ENCODE measurements around the gene ADAMTS4. TPM values are rescaled to one million over a fixed set of nuclear protein-coding genes. Genes with fewer than 3 reads are reported as not detected.

The ADAMTS4 gene, protein sequence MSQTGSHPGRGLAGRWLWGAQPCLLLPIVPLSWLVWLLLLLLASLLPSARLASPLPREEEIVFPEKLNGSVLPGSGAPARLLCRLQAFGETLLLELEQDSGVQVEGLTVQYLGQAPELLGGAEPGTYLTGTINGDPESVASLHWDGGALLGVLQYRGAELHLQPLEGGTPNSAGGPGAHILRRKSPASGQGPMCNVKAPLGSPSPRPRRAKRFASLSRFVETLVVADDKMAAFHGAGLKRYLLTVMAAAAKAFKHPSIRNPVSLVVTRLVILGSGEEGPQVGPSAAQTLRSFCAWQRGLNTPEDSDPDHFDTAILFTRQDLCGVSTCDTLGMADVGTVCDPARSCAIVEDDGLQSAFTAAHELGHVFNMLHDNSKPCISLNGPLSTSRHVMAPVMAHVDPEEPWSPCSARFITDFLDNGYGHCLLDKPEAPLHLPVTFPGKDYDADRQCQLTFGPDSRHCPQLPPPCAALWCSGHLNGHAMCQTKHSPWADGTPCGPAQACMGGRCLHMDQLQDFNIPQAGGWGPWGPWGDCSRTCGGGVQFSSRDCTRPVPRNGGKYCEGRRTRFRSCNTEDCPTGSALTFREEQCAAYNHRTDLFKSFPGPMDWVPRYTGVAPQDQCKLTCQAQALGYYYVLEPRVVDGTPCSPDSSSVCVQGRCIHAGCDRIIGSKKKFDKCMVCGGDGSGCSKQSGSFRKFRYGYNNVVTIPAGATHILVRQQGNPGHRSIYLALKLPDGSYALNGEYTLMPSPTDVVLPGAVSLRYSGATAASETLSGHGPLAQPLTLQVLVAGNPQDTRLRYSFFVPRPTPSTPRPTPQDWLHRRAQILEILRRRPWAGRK
- total RNA-seq (2014; rRNA removed; shearing (Covaris generic)) (5.9 and 9.8 TPM in 2 replicates), polyA plus RNA-seq (2016; fragmentation: Nextera tagmentation; extraction: Ambion mirVana) (5.3 and 7.2 TPM in 2 replicates)

- no peaks in the 10 kb centered on the region for H3K9me2 ChIP-seq (ENCODE audit: insufficient read depth)
- in situ Hi-C loops (cut with MboI): no loop called here
- peaks cover 57% of the 10 kb centered on the region for H3K4me1 ChIP-seq (ENCODE audit: insufficient read depth)
- WGBS, 2 experiments (ENCODE audit: low coverage in 1 of 2, low lambda C conversion rate in 2 of 2, missing lambda C conversion rate in 2 of 2): 10 to 11% methylated on average over 10 to 11 of the region's 11 CpGs
- H4K20me1 ChIP-seq (ENCODE audit: insufficient read depth): no peaks in the 10 kb centered on the region
- H3K79me2 ChIP-seq (ENCODE audit: insufficient read depth): peaks cover 55% of the 10 kb centered on the region
- no peaks in the 10 kb centered on the region for H3K27me3 ChIP-seq (replicated peaks; ENCODE audit: insufficient read depth)
- peaks cover 37% of the 10 kb centered on the region for H3F3A ChIP-seq (ENCODE audit: insufficient read depth)
- H3K27ac ChIP-seq: peak within 1 kb of the TSS; percentile 100
- H3K9ac ChIP-seq: peak within 1 kb of the TSS; percentile 98
- peak within 1 kb of the TSS; percentile 82 for H3K4me3 ChIP-seq
- peak within 1 kb of the TSS; percentile 76 for H2AFZ ChIP-seq
- H3K9me3 ChIP-seq (ENCODE audit: low read depth): no peaks in the 10 kb centered on the region
- no peak for TF ChIP-seq EZH2phosphoT487 (IDR thresholded peaks at IDR 0.05; ENCODE audit: insufficient read depth, low read depth)
- no peak for TF ChIP-seq EZH2 (IDR thresholded peaks at IDR 0.05; ENCODE audit: insufficient read depth, poor library complexity, severe bottlenecking)
- H3K36me3 ChIP-seq (ENCODE audit: low read depth): peaks cover 7% of the 10 kb centered on the region; the same call in 1 of the 2 replicates
- H3K4me2 ChIP-seq (ENCODE audit: unreplicated experiment): peak within 1 kb of the TSS; percentile 98
- peak; percentile 91 for DNase-seq
These were observed at the start of gene ADAMTS4 for GRCh38 chr1:161198897-161199431. ADAMTS4 (minus strand) TSS chr1:161199054; CDS start chr1:161198627, 427 bp downstream.

GRCh38 chr1:161244888-161245287 is 46.0 kb upstream of the ADAMTS4 start:
- Histone ChIP-seq H3K79me2 (ENCODE audit: insufficient read depth) (no peaks in the 10 kb centered on the region), H3F3A (ENCODE audit: insufficient read depth) (no peaks in the 10 kb centered on the region), H3K36me3 (ENCODE audit: low read depth) (no peaks in the 10 kb centered on the region), H3K4me2 (ENCODE audit: unreplicated experiment) (no peak overlapping the region), H3K9ac (no peak overlapping the region), H3K9me3 (ENCODE audit: low read depth) (no peaks in the 10 kb centered on the region), H3K9me2 (ENCODE audit: insufficient read depth) (no peaks in the 10 kb centered on the region), H4K20me1 (ENCODE audit: insufficient read depth) (no peaks in the 10 kb centered on the region), H2AFZ (no peak overlapping the region), H3K4me3 (no peak overlapping the region), H3K27me3 (replicated peaks; ENCODE audit: insufficient read depth) (no peaks in the 10 kb centered on the region), H3K4me1 (ENCODE audit: insufficient read depth) (no peaks in the 10 kb centered on the region), H3K27ac (no peak overlapping the region)
- DNase-seq: no peak
- in situ Hi-C loops (cut with MboI): no loop called here
- no peak for TF ChIP-seq EZH2phosphoT487 (IDR thresholded peaks at IDR 0.05; ENCODE audit: insufficient read depth, low read depth)
- TF ChIP-seq EZH2 (IDR thresholded peaks at IDR 0.05; ENCODE audit: insufficient read depth, poor library complexity, severe bottlenecking): no peak
- WGBS, 2 experiments (ENCODE audit: low coverage in 1 of 2, low lambda C conversion rate in 2 of 2, missing lambda C conversion rate in 2 of 2): 53 to 65% methylated on average over 4 of the region's 4 CpGs

DNA sequence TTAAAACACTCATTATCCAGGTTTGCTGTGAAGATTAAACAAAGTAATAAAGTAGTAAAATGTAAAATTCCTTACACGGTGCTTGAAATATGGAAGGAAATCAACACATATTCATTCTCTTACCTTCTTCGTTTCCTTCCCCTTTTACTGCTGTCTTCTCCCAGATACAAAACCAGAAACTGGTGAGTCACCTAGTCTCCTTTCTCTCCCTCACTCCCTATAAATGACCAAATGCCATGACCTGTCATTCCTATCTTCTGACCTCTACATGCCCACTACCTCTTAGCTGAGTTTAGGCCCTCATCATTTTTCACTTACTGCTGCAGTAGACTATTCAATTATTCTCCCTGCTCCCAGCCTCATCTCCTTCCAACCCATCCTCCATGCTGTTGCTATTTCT is 43.5 kb upstream of the ADAMTS4 start:
- H3K4me1 ChIP-seq (ENCODE audit: insufficient read depth): peaks cover 7% of the 10 kb centered on the region; the same call in 1 of the 2 replicates
- H4K20me1 ChIP-seq (ENCODE audit: insufficient read depth): no peaks in the 10 kb centered on the region
- no peak overlapping the region for H3K4me3 ChIP-seq
- in situ Hi-C loops (cut with MboI): no loop called here
- no peaks in the 10 kb centered on the region for H3K9me3 ChIP-seq (ENCODE audit: low read depth)
- no peaks in the 10 kb centered on the region for H3F3A ChIP-seq (ENCODE audit: insufficient read depth)
- DNase-seq: no peak
- 65 to 80% methylated on average over 2 of the region's 2 CpGs for WGBS, 2 experiments (ENCODE audit: low coverage in 1 of 2, low lambda C conversion rate in 2 of 2, missing lambda C conversion rate in 2 of 2)
- H3K27ac ChIP-seq: no peak overlapping the region
- H2AFZ ChIP-seq: no peak overlapping the region
- no peak for TF ChIP-seq EZH2 (IDR thresholded peaks at IDR 0.05; ENCODE audit: insufficient read depth, poor library complexity, severe bottlenecking)
- no peak for TF ChIP-seq EZH2phosphoT487 (IDR thresholded peaks at IDR 0.05; ENCODE audit: insufficient read depth, low read depth)
- no peaks in the 10 kb centered on the region for H3K9me2 ChIP-seq (ENCODE audit: insufficient read depth)
- H3K27me3 ChIP-seq (replicated peaks; ENCODE audit: insufficient read depth): no peaks in the 10 kb centered on the region
- no peaks in the 10 kb centered on the region for H3K79me2 ChIP-seq (ENCODE audit: insufficient read depth)
- no peaks in the 10 kb centered on the region for H3K36me3 ChIP-seq (ENCODE audit: low read depth)
- H3K4me2 ChIP-seq (ENCODE audit: unreplicated experiment): no peak overlapping the region
- H3K9ac ChIP-seq: no peak overlapping the region

DNA sequence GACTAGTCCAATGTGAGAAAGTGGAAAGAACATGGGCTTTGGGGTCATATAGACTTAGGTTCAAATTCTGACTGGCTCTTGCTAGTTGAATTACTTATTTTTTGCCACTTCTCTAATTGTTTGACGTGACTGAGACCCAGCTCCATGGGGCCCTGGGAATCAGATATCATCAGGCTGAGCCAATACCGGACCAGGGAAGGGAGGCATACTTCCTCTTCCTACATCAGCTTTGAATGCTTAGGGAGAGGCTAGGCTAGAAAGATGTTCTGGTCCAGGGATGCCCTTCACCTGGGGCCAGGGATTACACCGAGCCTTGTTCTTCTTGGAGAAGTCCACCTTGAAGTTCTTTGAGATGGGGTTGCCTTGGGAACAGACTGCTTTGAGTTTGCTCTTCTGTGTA is 42.8 kb upstream of the ADAMTS4 start:
- in situ Hi-C loops (cut with MboI): no loop called here

More for the DNA sequence above, 42.8 kb upstream of the ADAMTS4 start:
- TF ChIP-seq EZH2 (IDR thresholded peaks at IDR 0.05; ENCODE audit: insufficient read depth, poor library complexity, severe bottlenecking) (no peak), EZH2phosphoT487 (IDR thresholded peaks at IDR 0.05; ENCODE audit: insufficient read depth, low read depth) (no peak)
- no peaks in the 10 kb centered on the region for H3K9me3 ChIP-seq (ENCODE audit: low read depth)
- H3K36me3 ChIP-seq (ENCODE audit: low read depth): no peaks in the 10 kb centered on the region
- no peaks in the 10 kb centered on the region for H3F3A ChIP-seq (ENCODE audit: insufficient read depth)
- H3K4me1 ChIP-seq (ENCODE audit: insufficient read depth): peaks cover 7% of the 10 kb centered on the region; the same call in 1 of the 2 replicates
- H3K27me3 ChIP-seq (replicated peaks; ENCODE audit: insufficient read depth): no peaks in the 10 kb centered on the region
- no peak overlapping the region for H3K9ac ChIP-seq
- H3K4me3 ChIP-seq: no peak overlapping the region
- WGBS, 2 experiments (ENCODE audit: low coverage in 1 of 2, low lambda C conversion rate in 2 of 2, missing lambda C conversion rate in 2 of 2): 34 to 48% methylated on average over 3 of the region's 3 CpGs
- H3K79me2 ChIP-seq (ENCODE audit: insufficient read depth): no peaks in the 10 kb centered on the region
- H2AFZ ChIP-seq: no peak overlapping the region
- no peaks in the 10 kb centered on the region for H3K9me2 ChIP-seq (ENCODE audit: insufficient read depth)
- no peaks in the 10 kb centered on the region for H4K20me1 ChIP-seq (ENCODE audit: insufficient read depth)
- H3K4me2 ChIP-seq (ENCODE audit: unreplicated experiment): no peak overlapping the region
- no peak overlapping the region for H3K27ac ChIP-seq
- DNase-seq: no peak

Data from GM23248 (cell line).